Astrocyte of the spinal cord (primary cell): ENCODE results near the gene IQCK.

Experiments
- DNase-seq: peaks from one replicate; pipeline ENCODE4 v3.0.0; 2011; ENCODE audit warnings: low read depth, low spot score
- H3K4me3 ChIP-seq: 2 replicates; pipeline ENCODE4 v1.5.1; 2011; ENCODE audit warnings: low read depth, mild to moderate bottlenecking, low read length, moderate library complexity
- CTCF ChIP-seq: IDR thresholded peaks from 2 replicates; pipeline ENCODE4 v1.5.1; 2012; ENCODE audit warnings: low read depth, mild to moderate bottlenecking, low read length, inconsistent platforms
- in situ Hi-C: cut with HindIII; loops from 2 replicates; pipeline ENCODE4 v1.10.0; 2017; ENCODE audit warnings: low sequenced_read_pairs

Gene IQCK

DNA sequence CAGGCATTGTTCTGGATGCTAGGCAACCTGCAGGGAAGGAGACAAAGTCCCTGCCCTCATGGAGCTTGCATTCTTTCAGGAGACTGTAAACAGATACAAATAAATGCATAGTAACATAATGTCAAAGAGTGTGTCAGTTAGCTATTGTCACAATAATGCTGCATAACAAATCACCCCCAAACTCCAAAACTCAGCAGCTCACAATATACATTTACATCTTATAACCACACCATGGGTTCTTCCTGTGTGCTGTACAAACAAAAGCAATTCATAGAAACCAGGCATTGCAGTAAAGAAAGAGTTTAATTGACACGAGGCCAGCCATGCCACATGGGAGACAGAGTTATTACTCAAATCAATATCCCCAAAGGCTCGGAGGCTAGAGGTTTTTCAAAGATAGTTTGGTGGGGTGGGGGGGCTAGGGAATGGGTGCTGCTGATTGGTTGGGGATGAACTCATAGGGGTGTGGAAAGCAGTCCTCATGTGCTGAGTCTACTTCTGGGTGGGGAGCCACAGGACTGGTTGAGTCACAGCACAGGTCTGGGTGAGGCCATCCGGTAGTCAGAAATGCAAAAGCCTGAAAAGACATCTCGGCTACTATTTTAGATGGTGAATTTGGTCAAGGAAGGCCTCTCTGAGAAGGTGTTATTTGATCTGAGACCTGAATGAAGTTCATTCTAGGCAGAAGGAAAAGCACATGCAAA is 87.5 kb downstream of the IQCK start:
- no peak for DNase-seq
- no peak overlapping the region for H3K4me3 ChIP-seq
- in situ Hi-C loops, result no loop called here
- TF ChIP-seq CTCF, result no peak

GRCh38 chr16:19808061-19808641 is 90.1 kb downstream of the IQCK start:
- in situ Hi-C loops, result no loop called here
- TF ChIP-seq CTCF, result no peak
- no peak for DNase-seq
- H3K4me3 ChIP-seq, result no peak overlapping the region

DNA sequence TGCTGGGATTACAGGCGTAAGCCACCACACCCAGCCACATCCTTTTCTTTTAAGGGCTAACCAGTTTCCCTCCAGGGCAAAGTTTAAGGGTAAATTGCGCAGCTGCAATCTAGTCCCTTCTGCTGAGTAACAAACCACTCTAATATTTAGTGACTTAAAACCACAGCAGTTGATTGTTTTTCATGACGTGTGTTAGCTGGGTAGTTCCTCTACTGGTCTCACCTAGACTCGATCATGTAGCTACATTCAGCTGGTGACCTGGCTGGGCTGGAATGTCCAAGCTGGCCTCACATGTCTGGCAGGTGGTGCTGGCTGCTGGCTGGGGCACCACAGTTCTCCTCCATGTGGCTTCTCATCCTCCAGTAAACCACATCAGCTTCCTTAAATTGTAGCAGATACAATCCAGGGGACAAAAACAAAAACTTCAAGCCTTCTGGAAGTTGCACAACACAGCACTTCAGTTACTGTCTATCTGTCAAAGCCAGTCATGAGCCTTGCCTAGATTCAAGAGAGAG is 91.1 kb downstream of the IQCK start:
- no peak for TF ChIP-seq CTCF
- in situ Hi-C loops, result no loop called here
- peak; percentile 13 for DNase-seq
- no peak overlapping the region for H3K4me3 ChIP-seq

DNA sequence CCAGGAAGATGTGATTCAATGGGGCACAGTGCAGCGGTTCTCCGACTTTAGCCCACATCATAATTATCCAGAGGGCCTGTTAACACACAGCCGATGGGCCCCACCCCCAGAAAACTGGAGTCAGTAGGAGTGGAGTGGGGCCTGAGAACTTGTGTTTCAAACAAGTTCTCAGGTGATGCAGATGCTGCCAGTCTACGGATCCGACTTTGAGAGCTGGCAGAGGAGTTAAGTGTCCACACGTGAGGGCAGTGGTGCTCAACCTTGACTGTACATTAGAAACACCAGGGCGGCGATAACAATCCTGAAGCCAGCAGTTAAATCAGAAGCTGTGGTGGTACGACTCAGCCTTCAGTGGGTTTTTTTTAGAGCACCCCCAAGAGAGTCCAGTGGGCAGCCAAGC is 91.6 kb downstream of the IQCK start:
- no peak for TF ChIP-seq CTCF
- in situ Hi-C loops, result no loop called here
- no peak overlapping the region for H3K4me3 ChIP-seq

DNA sequence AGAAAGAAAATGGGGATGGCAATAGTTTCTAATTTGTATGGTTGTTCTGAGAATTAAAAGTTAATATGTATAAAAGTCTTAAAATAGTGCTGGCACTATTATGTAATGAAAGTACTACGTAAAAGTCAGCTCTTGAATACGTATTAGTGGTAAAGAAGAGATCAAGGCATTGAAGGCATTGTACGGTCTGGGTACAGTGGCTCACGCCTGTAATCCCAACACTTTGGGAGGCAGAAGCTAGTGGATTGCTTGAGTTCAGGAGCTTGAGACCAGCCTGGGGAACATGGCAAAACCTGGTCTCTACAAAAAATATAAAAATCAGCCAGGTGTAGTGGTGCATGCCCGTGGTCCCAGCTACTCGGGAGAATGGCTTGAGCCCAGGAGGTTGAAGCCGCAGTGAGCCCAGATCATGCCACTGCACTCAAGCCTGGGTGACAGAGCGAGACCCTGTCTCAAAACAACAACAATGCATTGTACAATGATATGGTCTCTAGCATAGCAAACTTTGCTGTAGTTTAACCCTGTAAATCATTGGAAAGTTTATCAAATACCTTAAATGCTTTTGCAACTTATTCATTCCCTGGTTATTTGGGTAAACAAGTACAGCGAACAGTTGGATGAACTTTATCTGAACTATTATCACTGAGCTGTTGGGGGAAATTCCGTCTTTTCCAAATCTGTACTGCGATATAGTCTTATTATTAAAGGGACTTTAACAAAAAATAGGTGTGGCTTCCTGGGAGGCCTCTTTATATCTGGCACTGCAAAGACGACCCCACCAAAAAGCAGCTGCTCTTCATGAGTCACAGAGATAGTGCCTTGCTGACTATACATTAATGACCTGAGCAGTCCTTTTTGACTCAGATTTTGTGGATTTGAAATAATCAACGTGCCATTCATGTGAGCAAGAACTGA is 93.0 kb downstream of the IQCK start:
- H3K4me3 ChIP-seq, result no peak overlapping the region
- peak; percentile 56 for DNase-seq
- TF ChIP-seq CTCF, result no peak
- in situ Hi-C loops, result no loop called here

More for the DNA sequence above, 91.6 kb downstream of the IQCK start:
- no peak for DNase-seq

DNA sequence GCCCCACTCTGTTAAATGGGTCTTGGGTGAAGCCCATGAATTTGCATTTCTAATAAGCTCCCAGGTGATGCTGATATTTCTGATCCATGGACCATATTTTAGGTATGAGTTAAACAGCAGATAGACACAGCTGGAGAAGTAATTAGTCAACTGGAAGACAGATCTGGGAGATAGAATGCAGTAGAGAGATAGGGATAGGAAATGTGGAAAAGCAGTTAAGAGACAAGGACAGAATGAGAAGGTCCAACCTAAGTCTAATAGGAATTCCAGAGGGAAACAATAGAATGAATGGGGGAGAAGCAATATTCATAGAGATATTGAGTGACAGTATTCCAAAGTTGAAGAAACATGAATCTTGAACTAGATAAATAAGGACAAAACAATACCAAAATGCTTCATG is 94.9 kb downstream of the IQCK start:
- H3K4me3 ChIP-seq, result no peak overlapping the region
- in situ Hi-C loops, result no loop called here
- TF ChIP-seq CTCF, result no peak
- DNase-seq, result no peak
